ENCODE measurements around the gene METTL26. TPM values are rescaled to one million over a fixed set of nuclear protein-coding genes. Genes with fewer than 3 reads are reported as not detected.
A peak's percentile ranks its signal among the peaks of the same experiment; 100 is the strongest.

METTL26 gene
- total and polyA plus RNA-seq, 8 donors = 18.8 to 130 (median 27.2) TPM

DNA sequence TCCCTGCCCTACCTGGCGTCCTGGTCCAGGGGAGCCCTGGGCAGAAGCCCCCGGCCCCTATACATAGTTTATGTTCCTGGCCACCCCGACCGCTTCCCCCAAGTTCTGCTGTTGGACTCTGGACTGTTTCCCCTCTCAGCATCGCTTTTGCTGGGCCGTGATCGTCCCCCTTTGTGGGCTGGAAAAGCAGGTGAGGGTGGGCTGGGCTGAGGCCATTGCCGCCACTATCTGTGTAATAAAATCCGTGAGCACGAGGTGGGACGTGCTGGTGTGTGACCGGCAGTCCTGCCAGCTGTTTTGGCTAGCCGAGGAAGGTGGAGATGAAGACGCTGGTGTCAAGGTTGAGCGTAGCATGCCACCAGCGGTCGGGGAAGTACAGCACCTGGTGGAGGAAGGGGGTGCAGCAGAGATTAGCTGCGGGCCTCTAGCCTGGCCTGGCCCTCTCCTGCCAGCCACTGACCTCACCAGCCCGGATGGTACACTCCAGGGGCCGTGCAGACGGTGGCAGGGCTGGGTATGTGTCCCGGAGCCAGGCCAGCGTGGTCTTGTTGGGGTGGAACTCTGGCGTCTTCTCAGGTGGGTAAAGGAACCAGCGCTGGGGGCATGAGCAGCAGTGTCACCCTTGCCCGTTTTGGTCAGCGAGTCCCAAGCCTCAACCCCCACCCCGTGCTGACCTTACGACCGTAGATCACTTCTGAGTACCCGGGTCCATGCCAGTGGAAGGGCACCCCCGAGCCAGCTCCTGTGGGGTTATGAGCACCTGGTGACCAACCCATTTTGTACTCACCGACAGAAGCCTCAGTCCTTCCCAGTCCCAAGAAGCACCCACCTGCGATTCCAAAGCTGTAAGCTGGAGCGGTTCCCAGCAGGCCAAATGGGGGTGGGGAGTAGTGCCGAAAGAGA lies 46.6 kb upstream of the METTL26 start:
- no peaks in the 10 kb centered on the region for H3K27me3 ChIP-seq
- no peaks in the 10 kb centered on the region for H3K9me3 ChIP-seq
- TF ChIP-seq CTCF (IDR thresholded peaks at IDR 0.05) = no peak
- intact Hi-C loops (cut with DNase I) = no loop called here
- peak overlapping the region in 2 of 4 donors; percentile 64 to 80 for H3K4me3 ChIP-seq
- DNase-seq (peak in 2 of 6 donors; percentile 52 to 82), FAIRE-seq (no peak), ATAC-seq (no peak)
- H3K4me1 ChIP-seq = peaks cover 9 to 29% (median 24%) of the 10 kb centered on the region in 3 donors
- peaks cover 0 to 14% (median 13%) of the 10 kb centered on the region in 3 donors for H3K36me3 ChIP-seq
- WGBS, 2 donors = 59 to 61% methylated on average over 36 of the region's 36 CpGs
- H3K27ac ChIP-seq = no peak overlapping the region

DNA sequence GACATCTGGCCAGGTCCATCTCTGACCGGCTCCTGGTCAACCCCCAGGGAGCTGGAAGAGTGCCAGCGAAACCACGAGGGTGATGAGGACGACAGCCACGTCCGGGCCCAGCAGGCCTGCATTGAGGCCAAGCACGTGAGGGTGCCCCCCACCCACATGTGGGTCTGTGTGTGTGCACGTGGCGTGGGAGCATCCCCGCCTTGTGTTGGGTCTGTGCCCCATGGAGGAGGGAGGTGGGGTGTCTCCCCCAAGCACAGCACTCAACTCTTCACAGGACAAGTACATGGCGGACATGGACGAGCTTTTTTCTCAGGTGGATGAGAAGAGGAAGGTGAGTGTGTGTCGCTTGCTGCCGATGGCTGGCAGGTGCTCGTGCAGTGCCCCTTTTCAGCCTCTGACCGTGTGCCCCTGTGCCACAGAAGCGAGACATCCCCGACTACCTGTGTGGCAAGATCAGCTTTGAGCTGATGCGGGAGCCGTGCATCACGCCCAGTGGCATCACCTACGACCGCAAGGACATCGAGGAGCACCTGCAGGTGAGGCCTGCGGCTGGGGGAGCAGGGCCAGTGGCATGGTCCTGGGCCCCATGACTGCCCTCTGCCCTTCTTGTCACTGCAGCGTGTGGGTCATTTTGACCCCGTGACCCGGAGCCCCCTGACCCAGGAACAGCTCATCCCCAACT lies 45.8 kb upstream of the METTL26 start:
- no peak for TF ChIP-seq CTCF (IDR thresholded peaks at IDR 0.05)
- WGBS, 2 donors = 71 to 79% methylated on average over 28 of the region's 28 CpGs
- Histone ChIP-seq H3K27me3 (no peaks in the 10 kb centered on the region), H3K36me3 (peaks cover 0 to 14% (median 13%) of the 10 kb centered on the region in 3 donors), H3K4me3 (peak overlapping the region in 2 of 4 donors; percentile 74 to 75), H3K4me1 (peaks cover 9 to 29% (median 24%) of the 10 kb centered on the region in 3 donors), H3K9me3 (no peaks in the 10 kb centered on the region), H3K27ac (no peak overlapping the region)
- ATAC-seq = no peak
- FAIRE-seq = no peak
- peak in 3 of 6 donors; percentile 61 to 87 (median 79) for DNase-seq
- intact Hi-C loops (cut with DNase I) = no loop called here

DNA sequence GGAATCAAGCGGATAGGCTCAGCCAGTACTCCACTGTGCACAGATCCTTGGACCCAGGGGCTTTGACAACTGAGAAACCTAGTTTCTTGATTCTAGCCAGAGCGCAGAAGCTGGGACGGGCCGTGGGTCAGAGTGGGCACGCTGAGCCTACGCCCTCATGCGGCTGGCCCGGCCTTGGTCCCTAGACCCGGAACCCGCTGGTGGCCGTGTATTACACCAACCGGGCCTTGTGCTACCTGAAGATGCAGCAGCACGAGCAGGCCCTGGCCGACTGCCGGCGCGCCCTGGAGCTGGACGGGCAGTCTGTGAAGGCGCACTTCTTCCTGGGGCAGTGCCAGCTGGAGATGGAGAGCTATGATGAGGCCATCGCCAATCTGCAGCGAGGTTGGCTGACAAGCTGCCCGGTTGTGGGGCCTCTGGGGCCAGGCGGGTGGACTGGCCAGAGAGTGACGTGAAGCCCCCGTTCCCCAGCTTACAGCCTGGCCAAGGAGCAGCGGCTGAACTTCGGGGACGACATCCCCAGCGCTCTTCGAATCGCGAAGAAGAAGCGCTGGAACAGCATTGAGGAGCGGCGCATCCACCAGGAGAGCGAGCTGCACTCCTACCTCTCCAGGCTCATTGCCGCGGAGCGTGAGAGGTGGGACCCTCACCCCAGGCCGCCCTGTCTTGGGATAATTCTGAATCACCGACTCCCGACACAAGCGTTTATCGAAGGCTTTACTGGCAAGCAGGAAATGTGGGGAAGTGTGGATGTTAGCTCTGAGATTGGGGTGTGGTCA lies 45.1 kb upstream of the METTL26 start:
- peak in 3 of 6 donors; percentile 71 to 86 (median 85) for DNase-seq

DNA sequence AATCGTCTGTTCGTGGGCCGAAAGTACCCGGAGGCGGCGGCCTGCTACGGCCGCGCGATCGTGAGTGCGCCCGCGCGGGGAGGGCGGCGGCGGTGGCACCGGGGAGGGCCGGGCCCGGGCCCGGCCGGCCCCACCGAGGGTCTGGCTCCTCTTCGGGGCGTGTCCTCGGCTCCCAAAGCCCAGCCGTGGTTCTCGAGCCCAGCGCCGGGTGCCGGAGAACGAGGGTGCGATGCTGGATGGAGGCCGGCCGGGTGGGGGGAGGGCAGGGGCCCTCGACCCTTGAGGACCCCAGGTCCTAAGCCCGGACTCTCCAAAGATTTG lies 44.5 kb upstream of the METTL26 start:
- H3K9me3 ChIP-seq = no peaks in the 10 kb centered on the region

More for the DNA sequence above, 45.1 kb upstream of the METTL26 start:
- intact Hi-C loops (cut with DNase I) = no loop called here
- H3K36me3 ChIP-seq = peaks cover 0 to 14% (median 13%) of the 10 kb centered on the region in 3 donors
- peak overlapping the region; percentile 74 to 87 (median 82) for H3K27ac ChIP-seq
- peaks cover 9 to 29% (median 24%) of the 10 kb centered on the region in 3 donors for H3K4me1 ChIP-seq
- H3K4me3 ChIP-seq = peak overlapping the region; percentile 51 to 93 (median 74)
- 40 to 43% methylated on average over 44 of the region's 44 CpGs for WGBS, 2 donors
- ATAC-seq (no peak), FAIRE-seq (no peak)
- no peaks in the 10 kb centered on the region for H3K9me3 ChIP-seq
- no peaks in the 10 kb centered on the region for H3K27me3 ChIP-seq
- no peak for TF ChIP-seq CTCF (IDR thresholded peaks at IDR 0.05)

More for the DNA sequence above, 44.5 kb upstream of the METTL26 start:
- H3K4me3 ChIP-seq = peak overlapping the region; percentile 51 to 93 (median 74)
- peaks cover 9 to 29% (median 24%) of the 10 kb centered on the region in 3 donors for H3K4me1 ChIP-seq
- ATAC-seq (no peak), DNase-seq (no peak), FAIRE-seq (no peak)
- WGBS, 2 donors = 0 to 1% methylated on average over 26 to 38 of the region's 38 CpGs
- H3K27ac ChIP-seq = peak overlapping the region; percentile 74 to 87 (median 82)
- no peak for TF ChIP-seq CTCF (IDR thresholded peaks at IDR 0.05)
- no peaks in the 10 kb centered on the region for H3K27me3 ChIP-seq
- intact Hi-C loops (cut with DNase I) = no loop called here
- peaks cover 0 to 14% (median 13%) of the 10 kb centered on the region in 3 donors for H3K36me3 ChIP-seq
